ENCODE results near the gene DENND4B. TPM values are rescaled to one million over a fixed set of nuclear protein-coding genes. Genes with fewer than 3 reads are reported as not detected.

Gene DENND4B
- total RNA-seq, 4 donors from 2014 or later = 42.3 to 121 (median 50.3) TPM

- in situ Hi-C loops (cut with MboI; ENCODE audit: low pct_ligation_motif_present in 1 of 4, low pct_unique_long_range_greater_than_20kb in 1 of 4, low sequenced_read_pairs in 3 of 4) = loop anchor here in 2 of 4 donors (25.0 kb wide), 1 partner anchor 124 kb away; no protein-coding TSS in a partner anchor
- intact Hi-C loops (cut with DNase I; ENCODE audit: low total_unique reads) = no loop called here
- 75 to 92% methylated on average over 2 to 12 of the region's 12 CpGs for WGBS, 2 donors (ENCODE audit: low coverage in 1 of 2)
- DNase-seq = no peak
- H3K27ac ChIP-seq = no peak overlapping the region
- H3K36me3 ChIP-seq = peaks cover 0 to 33% (median 14%) of the 10 kb centered on the region in 4 donors
- no peak overlapping the region for H3K4me3 ChIP-seq
- TF ChIP-seq POLR2A (IDR thresholded peaks at IDR 0.05) (no peak), EP300 (IDR thresholded peaks at IDR 0.05; ENCODE audit: low read depth) (no peak), CTCF (IDR thresholded peaks at IDR 0.05) (no peak)
- H3K27me3 ChIP-seq = no peaks in the 10 kb centered on the region
- no peaks in the 10 kb centered on the region for H3K4me1 ChIP-seq
- H3K9me3 ChIP-seq = no peaks in the 10 kb centered on the region
These were observed 10.3 kb downstream of the DENND4B start for GRCh38 chr1:153936011-153936802.

GRCh38 chr1:153934746-153935145 is 11.8 kb downstream of the DENND4B start:
- Histone ChIP-seq H3K4me1 (no peaks in the 10 kb centered on the region), H3K4me3 (no peak overlapping the region), H3K36me3 (peaks cover 0 to 33% (median 14%) of the 10 kb centered on the region in 4 donors), H3K27ac (no peak overlapping the region), H3K9me3 (no peaks in the 10 kb centered on the region), H3K27me3 (no peaks in the 10 kb centered on the region)
- WGBS, 2 donors (ENCODE audit: low coverage in 1 of 2) = 80 to 95% methylated on average over 1 to 9 of the region's 9 CpGs
- intact Hi-C loops (cut with DNase I; ENCODE audit: low total_unique reads) = no loop called here
- TF ChIP-seq EP300 (IDR thresholded peaks at IDR 0.05; ENCODE audit: low read depth) (no peak), POLR2AphosphoS5 (IDR thresholded peaks at IDR 0.05) (no peak), CTCF (IDR thresholded peaks at IDR 0.05) (no peak), POLR2A (IDR thresholded peaks at IDR 0.05) (no peak)
- no peak for DNase-seq
- in situ Hi-C loops (cut with MboI; ENCODE audit: low pct_ligation_motif_present in 1 of 4, low pct_unique_long_range_greater_than_20kb in 1 of 4, low sequenced_read_pairs in 3 of 4) = loop anchor here in 2 of 4 donors (25.0 kb wide), 1 partner anchor 122 kb away; no protein-coding TSS in a partner anchor

- Histone ChIP-seq H3K27me3 (no peaks in the 10 kb centered on the region), H3K9me3 (no peaks in the 10 kb centered on the region), H3K4me3 (no peak overlapping the region), H3K27ac (no peak overlapping the region), H3K4me1 (no peaks in the 10 kb centered on the region), H3K36me3 (peaks cover 0 to 33% (median 14%) of the 10 kb centered on the region in 4 donors)
- intact Hi-C loops (cut with DNase I; ENCODE audit: low total_unique reads) = no loop called here
- DNase-seq = no peak
- in situ Hi-C loops (cut with MboI; ENCODE audit: low pct_ligation_motif_present in 1 of 4, low pct_unique_long_range_greater_than_20kb in 1 of 4, low sequenced_read_pairs in 3 of 4) = loop anchor here in 2 of 4 donors (25.0 kb wide), 1 partner anchor 122 kb away; no protein-coding TSS in a partner anchor
- no peak for TF ChIP-seq POLR2AphosphoS5 (IDR thresholded peaks at IDR 0.05)
- TF ChIP-seq EP300 (IDR thresholded peaks at IDR 0.05; ENCODE audit: low read depth) = no peak
- no peak for TF ChIP-seq POLR2A (IDR thresholded peaks at IDR 0.05)
- TF ChIP-seq CTCF (IDR thresholded peaks at IDR 0.05) = no peak
- WGBS, 2 donors (ENCODE audit: low coverage in 1 of 2) = 96 to 100% methylated on average over 4 to 11 of the region's 11 CpGs
These were observed 12.6 kb downstream of the DENND4B start for GRCh38 chr1:153933955-153934354.

- TF ChIP-seq CTCF (IDR thresholded peaks at IDR 0.05) (no peak), EP300 (IDR thresholded peaks at IDR 0.05; ENCODE audit: low read depth) (no peak), POLR2AphosphoS5 (IDR thresholded peaks at IDR 0.05) (no peak), POLR2A (IDR thresholded peaks at IDR 0.05) (no peak)
- no peak overlapping the region for H3K4me3 ChIP-seq
- in situ Hi-C loops (cut with MboI; ENCODE audit: low pct_ligation_motif_present in 1 of 4, low pct_unique_long_range_greater_than_20kb in 1 of 4, low sequenced_read_pairs in 3 of 4) (loop anchor here in 2 of 4 donors (25.0 kb wide), 1 partner anchor 121 kb away; no protein-coding TSS in a partner anchor), intact Hi-C loops (cut with DNase I; ENCODE audit: low total_unique reads) (no loop called here)
- no peaks in the 10 kb centered on the region for H3K9me3 ChIP-seq
- no peak for DNase-seq
- H3K27me3 ChIP-seq = no peaks in the 10 kb centered on the region
- peaks cover 0 to 33% (median 14%) of the 10 kb centered on the region in 4 donors for H3K36me3 ChIP-seq
- H3K4me1 ChIP-seq = peaks cover 0 to 2% (median 0%) of the 10 kb centered on the region in 4 donors
- H3K27ac ChIP-seq = no peak overlapping the region
- 96 to 100% methylated on average over 3 to 14 of the region's 14 CpGs for WGBS, 2 donors (ENCODE audit: low coverage in 1 of 2)
These were observed 13.1 kb downstream of the DENND4B start for GRCh38 chr1:153933430-153933829.
